NCI-H82 treated with DMSO at 0.1 percent for 48 hours (cell line): Measurements from ENCODE around the gene TAF8.

Experiments
- DNase-seq: peaks from one replicate; lab custom pipeline; 2025; ENCODE audit not compliant: unreplicated experiment; lab: John Stamatoyannopoulos, UW

The TAF8 gene

DNA sequence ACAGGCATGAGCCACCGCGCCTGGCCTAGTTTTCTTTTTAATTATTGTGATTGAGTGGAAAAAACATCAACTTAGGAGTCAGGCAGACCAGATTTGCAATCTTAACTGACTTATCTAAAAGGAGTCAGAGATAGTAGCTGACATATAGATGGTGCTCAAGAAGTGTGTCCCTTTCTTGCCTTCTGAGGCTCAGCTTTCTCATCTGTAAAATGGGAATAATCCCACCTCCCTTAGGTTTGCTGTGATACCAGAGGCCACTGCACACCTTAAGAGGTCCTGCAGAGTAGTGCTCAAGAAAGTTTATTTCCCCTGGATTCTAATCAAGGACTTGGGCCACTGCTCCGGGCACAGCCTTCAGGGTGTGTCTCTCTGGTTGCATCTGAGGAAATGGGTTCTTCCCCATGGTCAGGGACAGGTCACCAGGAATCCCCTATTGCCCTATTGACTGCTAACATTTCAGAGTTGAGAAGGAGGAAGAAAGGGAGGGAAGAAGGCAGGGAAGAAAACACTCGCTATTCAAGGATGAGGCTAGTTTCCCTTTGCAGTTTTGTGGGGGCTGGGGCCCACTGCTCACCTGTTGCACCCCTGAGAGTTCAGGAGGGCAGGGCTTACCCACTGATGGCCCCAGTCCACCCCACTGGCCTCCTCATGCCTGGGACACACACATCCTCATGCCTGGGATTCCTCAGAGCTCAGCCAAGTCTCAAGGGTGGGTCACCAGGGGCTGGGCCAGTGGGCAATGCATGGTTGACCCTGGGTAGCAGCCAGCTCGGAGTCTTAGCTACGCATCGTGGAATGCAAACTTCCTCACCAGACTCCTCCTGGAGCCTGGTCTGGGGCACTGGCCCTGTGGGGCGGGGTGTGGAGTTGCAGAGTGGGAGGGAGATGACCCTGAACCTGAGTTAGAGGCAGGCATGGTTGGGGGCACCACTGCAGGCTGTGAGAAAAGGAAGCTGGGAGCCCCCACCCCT, 70.9 kb downstream of the TAF8 start:
- DNase-seq: no peak

DNA sequence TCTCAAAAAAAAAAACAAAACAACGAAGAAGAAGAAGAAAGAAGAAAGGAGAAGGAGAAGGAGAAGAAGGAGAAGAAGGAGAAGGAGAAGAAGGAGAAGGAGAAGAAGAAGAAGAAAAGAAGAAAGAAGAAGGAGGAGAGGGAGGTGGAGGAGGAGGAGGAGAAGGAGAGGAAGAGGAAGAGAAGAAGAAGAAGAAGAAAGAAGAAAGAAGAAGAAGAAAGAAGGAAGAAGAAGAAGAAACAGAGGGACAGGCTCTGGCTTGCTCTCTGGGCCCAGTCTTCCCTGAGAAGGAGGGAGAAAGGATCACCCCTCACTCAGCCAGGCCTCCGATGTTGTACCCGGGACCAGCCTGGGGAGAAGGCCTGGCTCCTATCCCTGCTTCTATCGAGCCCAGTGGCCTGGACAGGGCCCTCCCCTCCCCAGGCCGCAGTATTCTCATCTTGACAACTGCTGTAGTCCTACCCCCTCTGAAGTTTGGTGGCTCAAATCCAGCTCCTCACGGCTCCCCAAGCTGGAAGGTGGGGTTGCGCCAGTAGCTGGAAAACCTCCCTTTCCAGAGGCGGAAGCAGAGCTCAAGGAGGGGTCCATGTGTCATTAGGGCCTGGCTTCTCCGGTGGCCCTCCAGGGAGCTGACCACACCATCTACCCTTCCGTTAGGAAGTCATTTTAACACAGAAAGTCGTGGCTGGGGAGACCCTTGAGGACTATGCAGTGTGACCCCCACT, 73.2 kb downstream of the TAF8 start:
- no peak for DNase-seq

DNA sequence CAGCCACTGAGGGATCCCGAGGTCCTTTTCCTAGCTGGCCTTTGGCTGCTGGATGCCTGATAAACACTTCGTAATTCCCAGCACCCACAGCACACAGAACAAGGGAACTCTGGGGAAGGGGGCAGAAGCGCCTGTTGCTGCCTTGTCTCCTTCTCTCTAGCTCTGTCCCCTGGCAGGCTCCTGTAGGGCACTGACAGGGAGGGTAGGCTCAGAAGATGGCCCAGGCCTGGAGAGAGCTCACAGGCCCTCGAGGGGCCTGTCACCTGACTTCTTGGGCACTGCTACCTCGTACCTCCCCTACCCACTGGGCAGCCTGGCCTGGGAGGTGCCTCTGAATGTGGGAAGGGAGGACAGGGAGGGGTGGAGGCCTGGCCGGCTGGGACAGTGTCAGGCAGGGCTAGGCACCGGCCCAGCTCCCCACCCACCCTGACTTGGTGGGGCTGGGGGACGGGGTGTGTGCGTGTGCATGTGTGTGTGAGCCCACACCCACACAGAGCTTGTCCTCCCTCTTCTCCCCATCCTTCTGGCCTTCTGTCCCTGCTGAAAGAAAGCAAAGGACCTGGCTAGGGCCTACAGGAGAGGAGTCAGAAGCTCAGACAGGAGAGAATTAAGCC, 74.0 kb downstream of the TAF8 start:
- no peak for DNase-seq

DNA sequence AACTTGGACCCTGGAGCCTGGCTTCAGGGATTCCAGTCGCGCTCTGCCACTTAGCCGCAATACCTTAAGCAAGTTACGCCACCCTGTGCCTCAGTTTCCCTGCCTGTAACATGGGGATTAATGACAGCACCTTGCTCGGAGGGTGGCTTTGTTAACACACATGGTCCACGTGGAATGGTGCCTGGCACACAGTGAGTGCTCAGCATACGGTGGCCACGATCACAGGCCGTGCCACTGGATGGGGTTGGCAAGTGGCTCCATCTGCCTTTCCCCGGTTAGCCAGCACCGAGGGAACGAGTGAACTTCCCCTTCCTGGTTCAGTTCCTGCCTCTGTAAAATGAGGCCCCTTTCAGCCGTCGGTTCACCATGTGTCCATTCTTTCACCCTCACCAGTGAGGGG, 74.9 kb downstream of the TAF8 start:
- DNase-seq: no peak

DNA sequence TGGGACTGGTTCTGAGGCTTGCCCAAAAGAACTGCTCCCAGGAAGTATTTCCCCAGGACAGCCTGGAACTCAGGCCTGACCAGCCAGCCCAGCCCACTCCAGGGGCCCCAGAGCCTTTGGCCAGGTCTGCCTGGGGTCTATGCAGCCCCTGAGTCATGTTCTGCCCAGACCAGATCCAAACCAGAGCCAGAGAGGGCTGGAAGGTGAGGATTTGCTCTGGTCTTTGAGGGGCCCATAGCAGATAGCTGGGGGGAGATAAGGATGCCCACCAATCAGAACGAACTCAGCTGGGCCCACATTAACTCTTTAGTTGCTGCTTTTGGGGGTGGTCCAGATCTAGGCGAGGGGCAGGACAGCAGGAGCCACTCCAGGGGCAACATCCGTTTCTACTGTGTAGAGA, 75.3 kb downstream of the TAF8 start:
- no peak for DNase-seq

DNA sequence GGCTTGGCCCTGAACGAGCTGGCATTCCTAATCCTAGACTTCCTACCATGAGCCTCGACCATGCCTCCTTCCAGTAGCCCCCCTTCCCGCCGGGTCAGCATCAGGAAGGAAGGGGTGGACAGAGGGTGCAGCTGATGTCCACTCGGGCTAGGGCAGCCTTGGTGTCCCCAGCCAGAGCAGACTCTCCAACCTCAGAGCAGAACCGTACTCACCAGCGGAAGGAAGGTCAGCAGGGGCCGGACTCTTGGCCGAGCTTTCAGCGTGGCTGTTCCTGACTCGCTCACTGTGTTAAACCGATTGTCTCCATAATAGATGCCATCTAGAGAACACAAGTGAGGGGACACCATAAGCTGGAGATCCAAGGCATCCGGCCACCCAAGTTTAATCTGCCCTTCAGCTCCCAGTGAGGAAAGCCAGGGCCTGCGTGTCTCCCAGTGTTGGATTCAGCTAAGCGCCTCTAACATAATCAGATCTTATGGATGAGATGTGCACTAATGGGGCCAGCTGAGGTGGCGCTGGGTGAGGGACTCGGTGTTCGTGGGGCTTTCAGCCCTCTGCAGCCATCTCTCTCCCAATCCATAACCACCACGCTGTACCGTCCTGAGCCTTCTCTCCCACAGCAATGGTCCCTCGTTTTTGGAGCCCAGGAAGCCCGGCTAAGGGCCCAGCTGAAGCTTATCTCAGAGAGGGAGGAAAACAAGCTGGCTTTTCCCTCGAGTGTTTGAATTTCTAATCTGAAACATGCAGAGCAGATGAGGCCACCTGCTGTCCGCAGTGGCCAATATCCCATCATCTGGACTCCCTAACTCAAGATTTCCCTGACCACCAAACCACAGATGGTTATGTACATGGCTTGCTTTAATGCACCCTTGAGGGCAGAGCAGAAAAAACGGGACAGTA, 78.4 kb downstream of the TAF8 start:
- DNase-seq: peak; percentile 88

DNA sequence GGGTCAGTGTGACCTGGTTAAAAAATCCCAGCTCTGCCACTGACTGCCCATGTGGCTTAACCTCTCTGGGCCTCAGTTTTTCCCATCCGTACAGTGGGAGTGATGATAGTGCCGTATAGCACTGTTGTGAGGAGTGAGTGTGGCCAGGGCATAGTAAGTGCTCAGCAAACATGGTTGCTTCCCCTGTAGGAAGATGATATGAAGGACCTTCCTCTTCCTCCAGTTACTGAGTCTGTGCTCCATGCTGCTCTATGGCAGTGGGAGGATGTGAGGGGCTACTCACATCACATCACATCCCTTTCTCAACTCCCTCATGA, 79.0 kb downstream of the TAF8 start:
- no peak for DNase-seq

DNA sequence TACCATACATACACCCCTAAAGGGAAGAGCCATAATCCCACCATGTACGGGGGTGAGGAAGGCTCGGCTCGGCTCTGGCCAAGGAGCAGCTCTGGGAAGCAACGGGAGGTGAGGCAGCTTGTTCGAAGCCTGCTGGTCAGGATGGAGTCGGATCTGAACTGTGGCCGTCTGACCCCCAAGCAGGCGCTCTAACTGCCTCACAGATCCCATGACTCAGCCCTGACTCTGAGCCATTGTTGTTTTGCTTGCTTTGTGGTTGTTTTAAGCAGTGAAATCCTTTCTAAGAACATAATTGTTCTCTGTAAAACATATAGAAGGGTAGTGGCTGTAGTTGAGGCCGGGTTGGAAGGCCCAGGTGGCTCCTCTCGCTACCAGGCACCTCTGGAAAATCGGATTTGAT, 81.2 kb downstream of the TAF8 start:
- DNase-seq: no peak

DNA sequence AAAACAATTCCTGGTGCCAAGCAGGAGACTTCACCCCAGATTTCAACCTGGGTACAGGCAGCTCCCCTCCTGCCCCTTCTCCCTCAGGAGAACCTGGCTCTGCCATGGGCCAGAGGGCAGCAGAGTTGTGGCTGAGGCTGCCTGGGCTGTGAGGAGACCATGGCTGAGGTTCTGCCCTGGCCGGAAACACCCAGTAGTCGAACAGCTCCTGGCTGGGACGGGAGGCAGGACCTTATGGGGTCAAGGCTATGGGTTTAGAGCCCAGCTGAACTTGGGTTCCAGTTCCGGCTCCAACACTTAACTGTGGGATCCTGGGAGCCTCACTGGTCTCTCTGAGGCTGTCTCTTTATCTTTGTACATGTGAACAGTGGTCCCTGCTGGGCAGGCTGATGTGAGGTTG, 83.6 kb downstream of the TAF8 start:
- DNase-seq: no peak

DNA sequence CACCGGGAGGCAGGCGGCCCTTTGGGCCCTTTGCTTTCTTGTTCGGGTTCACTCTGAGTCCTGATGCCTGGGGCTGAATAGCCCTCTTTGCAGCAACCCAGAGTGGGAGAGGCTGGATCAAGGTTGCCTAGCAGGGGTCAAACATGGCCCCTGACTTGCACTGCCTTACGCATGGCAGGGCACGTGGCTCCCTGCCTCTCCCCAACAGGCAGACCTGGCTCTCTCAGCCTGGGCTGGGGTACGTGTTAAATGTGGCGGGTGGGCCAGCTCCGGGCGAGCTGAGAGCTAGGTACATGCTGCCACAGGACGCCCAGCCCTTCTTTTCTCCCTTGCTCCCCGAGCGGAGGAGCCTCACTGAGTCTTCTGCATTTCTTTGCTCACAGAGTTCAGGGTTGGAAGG, 84.8 kb downstream of the TAF8 start:
- no peak for DNase-seq

DNA sequence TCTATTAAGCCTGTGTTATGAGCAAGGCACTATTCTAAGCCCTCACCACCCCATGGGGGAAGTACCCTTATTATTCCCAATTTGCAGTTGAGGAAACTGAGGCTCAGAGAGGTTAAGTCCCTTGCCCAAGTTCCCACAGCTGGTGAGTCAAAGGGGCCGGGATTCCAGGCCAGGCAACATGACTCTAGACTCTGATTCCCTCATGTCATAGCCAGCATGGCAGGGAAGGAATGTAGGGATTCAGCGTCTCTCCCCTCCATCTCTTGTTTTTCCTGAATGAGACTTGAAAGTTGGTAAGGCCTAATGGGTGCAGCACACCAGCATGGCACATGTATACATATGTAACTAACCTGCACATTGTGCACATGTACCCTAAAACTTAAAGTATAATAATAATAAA, 85.4 kb downstream of the TAF8 start:
- no peak for DNase-seq

DNA sequence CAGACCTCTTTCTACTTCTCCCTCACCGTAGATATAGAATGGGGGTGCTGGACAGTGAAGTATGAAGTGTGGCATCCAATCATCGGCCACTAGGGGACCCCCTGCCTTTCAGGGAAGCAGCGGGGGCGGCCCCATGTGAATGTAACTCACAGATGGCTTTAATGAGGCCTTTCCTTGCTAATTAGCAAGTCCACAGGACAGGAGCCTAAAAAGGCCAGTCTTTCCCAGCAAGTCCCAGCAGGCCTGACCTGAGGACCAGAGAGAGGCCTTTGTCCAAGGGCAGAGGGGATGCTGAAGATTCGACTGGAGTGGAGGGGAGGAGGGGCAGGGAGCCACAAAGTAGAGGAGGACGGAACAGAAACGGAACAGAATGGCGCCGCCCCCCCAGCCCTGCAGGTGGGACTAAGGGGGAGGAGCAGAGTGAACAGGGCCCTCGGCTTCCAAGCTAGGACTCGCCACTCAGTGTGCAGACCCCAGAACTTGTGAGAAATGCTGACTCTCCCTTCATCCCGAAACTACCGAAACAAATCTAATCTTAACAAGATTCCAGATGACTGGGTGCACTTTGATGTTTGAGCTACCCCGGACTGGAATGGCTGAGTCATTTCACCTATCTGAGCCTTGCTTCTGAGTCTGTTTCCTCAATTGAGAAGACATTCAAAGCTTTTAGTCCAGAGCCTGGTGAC, 86.3 kb downstream of the TAF8 start:
- peak; percentile 26 for DNase-seq
